ENCODE measurements around the gene ZNF488.

Gene ZNF488

DNA sequence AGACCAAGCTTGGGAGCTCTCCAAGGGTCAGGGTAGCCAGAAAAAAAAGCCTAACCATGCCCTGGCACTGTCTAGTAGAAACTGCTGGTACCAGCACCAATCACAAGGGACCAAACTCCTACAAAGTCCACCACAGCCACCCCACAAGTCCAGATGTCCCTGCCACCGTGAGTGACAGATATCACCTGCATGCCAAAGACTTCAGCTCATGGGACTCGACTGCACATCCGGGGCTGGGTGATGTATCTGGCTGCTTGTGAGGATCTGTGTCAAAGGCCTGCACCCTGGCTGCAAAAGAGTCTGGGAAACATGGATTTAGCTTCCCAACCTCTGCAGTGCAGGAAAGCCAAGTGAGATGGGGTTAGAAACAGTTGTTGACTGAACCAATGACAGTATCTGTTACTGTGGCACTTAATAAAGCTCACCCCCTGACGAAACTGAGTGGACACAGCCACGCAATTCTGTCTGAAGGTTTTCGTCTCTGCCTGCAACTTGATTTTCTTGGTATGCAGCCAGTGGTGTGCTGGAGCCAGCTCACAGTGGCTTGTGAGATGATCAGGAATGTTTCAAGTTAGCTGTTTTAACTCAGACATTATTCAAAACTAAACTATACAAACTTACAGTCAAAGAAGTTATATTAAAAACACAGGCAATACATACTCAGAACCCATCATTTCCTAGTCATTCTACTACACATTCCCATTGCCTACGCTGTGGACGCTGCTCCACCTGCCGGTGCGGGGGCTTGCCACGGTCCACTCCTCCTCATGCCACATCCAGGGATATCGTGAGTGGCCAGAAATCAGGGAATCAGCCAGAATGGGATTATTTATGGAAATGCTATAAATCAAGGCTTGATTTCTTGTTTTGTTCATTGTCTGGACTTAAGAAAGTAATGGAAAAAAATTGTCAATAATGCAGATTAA, 9.2 kb downstream of the ZNF488 start:
- ChIA-PET CTCF (no interaction called here), POLR2A (ENCODE audit: low non-redundant PET) (no interaction called here)
- no peak for DNase-seq (ENCODE audit: low spot score)
- H3K27ac ChIP-seq = no peak overlapping the region
- TF ChIP-seq, protein P1, sequence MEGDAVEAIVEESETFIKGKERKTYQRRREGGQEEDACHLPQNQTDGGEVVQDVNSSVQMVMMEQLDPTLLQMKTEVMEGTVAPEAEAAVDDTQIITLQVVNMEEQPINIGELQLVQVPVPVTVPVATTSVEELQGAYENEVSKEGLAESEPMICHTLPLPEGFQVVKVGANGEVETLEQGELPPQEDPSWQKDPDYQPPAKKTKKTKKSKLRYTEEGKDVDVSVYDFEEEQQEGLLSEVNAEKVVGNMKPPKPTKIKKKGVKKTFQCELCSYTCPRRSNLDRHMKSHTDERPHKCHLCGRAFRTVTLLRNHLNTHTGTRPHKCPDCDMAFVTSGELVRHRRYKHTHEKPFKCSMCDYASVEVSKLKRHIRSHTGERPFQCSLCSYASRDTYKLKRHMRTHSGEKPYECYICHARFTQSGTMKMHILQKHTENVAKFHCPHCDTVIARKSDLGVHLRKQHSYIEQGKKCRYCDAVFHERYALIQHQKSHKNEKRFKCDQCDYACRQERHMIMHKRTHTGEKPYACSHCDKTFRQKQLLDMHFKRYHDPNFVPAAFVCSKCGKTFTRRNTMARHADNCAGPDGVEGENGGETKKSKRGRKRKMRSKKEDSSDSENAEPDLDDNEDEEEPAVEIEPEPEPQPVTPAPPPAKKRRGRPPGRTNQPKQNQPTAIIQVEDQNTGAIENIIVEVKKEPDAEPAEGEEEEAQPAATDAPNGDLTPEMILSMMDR (conservative IDR thresholded peaks at IDR 0.05; ENCODE audit: low read depth) = no peak

DNA sequence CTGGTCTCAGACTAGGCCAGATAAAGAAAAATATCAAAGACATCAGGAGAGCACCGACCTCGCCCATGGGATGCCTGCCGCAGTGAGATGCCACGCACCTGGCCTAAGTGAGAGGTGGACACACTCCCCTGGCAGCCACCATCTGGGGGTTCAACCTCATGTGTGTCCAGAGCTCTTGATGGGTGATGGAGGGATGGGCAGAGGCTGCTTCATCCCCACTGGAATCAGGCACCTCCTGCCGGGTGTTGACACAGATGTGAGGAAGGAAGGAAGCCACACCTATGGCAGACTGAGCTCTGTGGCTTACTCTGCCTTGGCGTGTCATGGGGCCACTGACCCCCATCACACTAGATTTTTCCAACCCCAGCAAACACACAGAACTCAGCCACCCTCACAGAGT, 11.4 kb downstream of the ZNF488 start:
- no peak overlapping the region for H3K27ac ChIP-seq
- DNase-seq (ENCODE audit: low spot score) = no peak
- TF ChIP-seq, protein P1 (conservative IDR thresholded peaks at IDR 0.05; ENCODE audit: low read depth) = no peak
- POLR2A ChIA-PET (ENCODE audit: low non-redundant PET) = no interaction called here
- CTCF ChIA-PET = interaction anchor here (0.8 kb wide), 1 partner anchor 10 kb away, joined by 3 read pairs; no protein-coding TSS in a partner anchor

DNA sequence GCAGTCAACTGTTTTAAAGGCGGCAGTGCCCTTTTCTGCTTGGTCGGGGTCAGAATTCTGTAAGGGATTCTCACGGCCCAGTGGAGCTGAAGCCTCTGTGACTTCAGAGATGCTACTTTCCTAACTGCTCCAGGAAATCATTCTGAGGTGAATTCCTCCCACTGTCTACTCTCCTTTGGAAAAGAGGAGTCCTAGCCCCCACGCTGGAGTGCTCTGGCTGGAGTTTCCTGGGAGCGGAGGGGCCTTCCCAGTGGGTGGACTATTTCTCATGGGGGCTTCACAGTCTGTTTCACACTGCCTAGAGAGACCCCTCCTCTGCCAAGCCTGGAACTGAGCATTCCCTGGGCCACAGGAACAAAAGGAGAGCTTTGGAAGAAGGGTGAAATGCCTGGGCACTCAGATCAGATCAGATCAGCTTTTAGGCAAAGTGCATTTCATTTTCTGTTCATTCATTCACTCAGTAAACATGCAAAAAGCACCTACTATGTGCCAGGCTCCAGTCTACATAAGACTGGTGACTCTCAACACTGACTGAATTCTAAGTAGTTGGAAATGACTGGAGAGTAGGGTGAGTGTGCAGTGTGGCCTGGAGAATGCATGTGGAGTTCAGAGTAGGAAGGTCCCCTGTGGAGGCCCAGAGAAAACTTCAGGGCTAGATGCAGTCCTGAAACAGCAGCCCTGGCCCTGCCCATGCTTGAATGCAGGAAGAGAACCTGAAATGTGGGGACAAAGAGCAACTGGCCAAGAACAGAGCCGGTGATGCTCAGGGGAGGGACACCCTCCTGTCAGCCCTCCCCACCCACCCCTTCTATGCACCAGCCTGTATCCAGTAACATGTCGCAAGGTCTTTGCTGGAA, 12.2 kb downstream of the ZNF488 start:
- H3K27ac ChIP-seq = no peak overlapping the region
- no peak for DNase-seq (ENCODE audit: low spot score)
- ChIA-PET POLR2A (ENCODE audit: low non-redundant PET) (no interaction called here), CTCF (interaction anchor here (0.8 kb wide), 1 partner anchor 10 kb away, joined by 3 read pairs; no protein-coding TSS in a partner anchor)
- TF ChIP-seq, protein P1 (conservative IDR thresholded peaks at IDR 0.05; ENCODE audit: low read depth) = no peak

DNA sequence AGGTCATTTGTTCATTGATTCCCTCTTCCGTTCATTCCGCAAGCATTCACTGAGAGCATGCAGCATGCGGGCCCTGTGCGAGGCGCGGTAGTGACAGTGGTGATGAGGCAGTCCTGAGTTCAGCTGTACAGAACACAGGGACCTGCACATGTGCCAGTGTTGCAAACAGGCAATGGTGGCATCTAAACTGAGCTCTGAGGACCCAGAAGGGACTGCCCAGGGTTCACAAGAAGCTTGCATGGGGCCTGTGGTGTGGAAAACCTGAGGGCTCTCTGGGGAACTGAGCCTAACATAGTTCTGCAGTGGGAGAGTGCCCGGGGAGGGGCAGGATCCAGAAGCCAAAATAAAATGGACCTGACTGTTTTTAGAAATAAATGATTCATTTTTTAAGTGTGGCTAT, 13.2 kb downstream of the ZNF488 start:
- POLR2A ChIA-PET (ENCODE audit: low non-redundant PET) = no interaction called here
- CTCF ChIA-PET = interaction anchor here (0.6 kb wide), 1 partner anchor 10 kb away, joined by 3 read pairs; no protein-coding TSS in a partner anchor
- no peak overlapping the region for H3K27ac ChIP-seq
- TF ChIP-seq, protein P1 (conservative IDR thresholded peaks at IDR 0.05; ENCODE audit: low read depth) = no peak
- no peak for DNase-seq (ENCODE audit: low spot score)

DNA sequence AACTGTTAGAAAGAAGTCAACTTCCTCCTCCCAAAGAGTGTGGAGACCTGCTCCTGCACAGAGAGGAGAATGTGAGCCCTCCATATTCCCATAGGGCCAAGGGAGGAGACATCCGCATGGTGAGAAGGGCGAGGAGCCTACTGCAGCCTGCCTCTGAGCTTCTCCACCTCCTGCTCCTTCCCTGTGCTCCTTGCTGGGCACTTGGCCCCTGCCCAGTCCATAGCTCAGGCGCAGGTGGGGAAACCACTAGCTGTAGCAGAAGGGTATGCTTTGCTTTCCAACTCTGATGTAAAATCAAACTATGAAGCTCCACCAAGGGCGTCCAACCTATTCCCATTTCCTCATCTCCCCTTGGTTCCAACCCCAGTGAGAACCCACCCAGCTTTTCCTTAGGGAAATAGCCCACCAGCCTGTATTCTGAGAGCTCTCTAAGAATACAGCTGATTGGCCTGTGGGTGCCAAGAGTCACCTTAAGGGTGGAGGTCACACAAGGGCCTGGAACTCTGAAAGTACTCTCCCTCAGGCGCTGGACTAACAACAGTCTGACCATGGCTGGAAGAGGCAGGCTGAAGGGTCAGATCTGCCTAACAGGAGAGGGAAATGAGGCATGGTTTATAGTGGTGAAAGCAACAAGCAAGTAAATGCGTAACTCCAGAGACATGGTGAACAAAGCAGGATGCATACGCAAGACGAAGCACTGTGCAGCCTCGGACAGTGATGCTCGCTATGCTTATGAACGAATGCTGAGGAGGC, 13.9 kb downstream of the ZNF488 start:
- DNase-seq (ENCODE audit: low spot score) = no peak
- H3K27ac ChIP-seq = no peak overlapping the region
- CTCF ChIA-PET = no interaction called here
- POLR2A ChIA-PET (ENCODE audit: low non-redundant PET) = no interaction called here
- TF ChIP-seq, protein P1 (conservative IDR thresholded peaks at IDR 0.05; ENCODE audit: low read depth) = no peak
